Measurements from ENCODE around the gene AQP9. TPM values are rescaled to one million over a fixed set of nuclear protein-coding genes. Genes with fewer than 3 reads are reported as not detected.

Gene AQP9
- total RNA-seq, 1 donor from 2014 or later = not detected

- intact Hi-C loops (cut with micrococcal nuclease) = no loop called here
Observed at GRCh38 chr15:58139989-58140522, 1.9 kb downstream of the AQP9 start.

DNA sequence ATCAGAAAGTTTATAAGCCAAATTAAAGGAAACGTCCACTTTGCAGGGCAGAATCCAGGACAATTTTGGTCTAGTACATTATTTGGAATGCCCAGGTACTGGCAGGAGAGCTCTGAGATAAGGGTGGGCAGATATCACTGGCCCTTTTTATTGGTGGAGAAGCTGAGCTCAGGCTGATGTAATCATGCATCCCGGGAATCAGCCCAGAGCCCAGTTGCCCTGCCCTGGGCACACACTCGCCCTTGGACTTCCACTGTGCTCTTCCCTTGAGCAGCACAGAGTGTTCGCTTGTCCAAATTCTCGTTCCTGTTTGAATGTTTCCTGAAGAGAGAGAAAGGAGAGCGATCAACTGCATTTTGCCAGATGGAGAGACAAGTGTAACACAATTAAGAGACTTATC, 3.7 kb downstream of the AQP9 start:
- intact Hi-C loops (cut with micrococcal nuclease) = no loop called here

GRCh38 chr15:58142827-58143461, 4.8 kb downstream of the AQP9 start:
- intact Hi-C loops (cut with micrococcal nuclease) = no loop called here

DNA sequence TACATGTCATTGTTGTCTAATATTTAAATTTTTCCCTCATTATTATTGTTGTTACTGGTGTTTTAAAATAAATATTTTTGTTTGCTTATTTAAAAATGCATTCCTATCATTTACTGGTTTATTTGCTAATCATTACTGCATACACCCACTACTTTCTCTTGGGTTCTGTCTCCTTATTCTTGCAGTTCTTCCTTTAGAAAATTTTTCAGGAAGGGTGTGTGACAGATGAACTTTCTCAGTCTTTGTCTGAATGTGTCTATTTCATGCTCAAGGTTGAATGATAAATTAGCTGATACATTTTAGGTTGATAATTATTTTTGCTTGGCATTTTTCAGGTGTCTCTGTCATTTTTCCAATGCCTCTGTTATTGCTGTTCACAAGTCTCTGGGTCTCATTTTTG, 7.4 kb downstream of the AQP9 start:
- intact Hi-C loops (cut with micrococcal nuclease) = no loop called here

GRCh38 chr15:58146211-58146610, 8.0 kb downstream of the AQP9 start:
- intact Hi-C loops (cut with micrococcal nuclease) = no loop called here

- intact Hi-C loops (cut with micrococcal nuclease) = no loop called here
Observed at GRCh38 chr15:58146749-58147148, 8.6 kb downstream of the AQP9 start.

GRCh38 chr15:58147171-58147611, 9.0 kb downstream of the AQP9 start:
- intact Hi-C loops (cut with micrococcal nuclease) = no loop called here

DNA sequence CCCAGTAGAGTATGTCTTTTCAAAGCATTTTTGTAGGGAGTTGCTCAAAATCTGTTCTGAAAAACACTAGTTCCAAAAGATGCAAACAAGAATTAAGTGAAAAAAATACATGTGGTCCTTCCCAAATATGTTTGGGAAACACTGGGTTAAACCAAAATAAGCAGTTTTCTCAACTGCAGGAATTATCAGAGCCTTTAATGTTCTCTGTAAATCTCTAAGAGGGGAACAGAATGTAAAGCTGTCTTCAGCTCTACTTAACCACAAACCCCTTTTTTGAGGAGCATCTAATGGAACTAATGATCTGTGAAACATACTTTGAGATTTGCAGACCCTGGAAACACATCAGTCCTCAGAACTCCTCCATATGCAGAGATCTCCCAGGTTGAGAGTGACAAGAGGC, 9.9 kb downstream of the AQP9 start:
- intact Hi-C loops (cut with micrococcal nuclease) = no loop called here

GRCh38 chr15:58148633-58149445, 10.7 kb downstream of the AQP9 start:
- intact Hi-C loops (cut with micrococcal nuclease) = no loop called here

- intact Hi-C loops (cut with micrococcal nuclease) = no loop called here
Observed at GRCh38 chr15:58154769-58155168, 16.6 kb downstream of the AQP9 start.

- intact Hi-C loops (cut with micrococcal nuclease) = no loop called here
Observed at GRCh38 chr15:58159827-58160386, 21.7 kb downstream of the AQP9 start.

GRCh38 chr15:58161436-58161930, 23.3 kb downstream of the AQP9 start:
- intact Hi-C loops (cut with micrococcal nuclease) = no loop called here

DNA sequence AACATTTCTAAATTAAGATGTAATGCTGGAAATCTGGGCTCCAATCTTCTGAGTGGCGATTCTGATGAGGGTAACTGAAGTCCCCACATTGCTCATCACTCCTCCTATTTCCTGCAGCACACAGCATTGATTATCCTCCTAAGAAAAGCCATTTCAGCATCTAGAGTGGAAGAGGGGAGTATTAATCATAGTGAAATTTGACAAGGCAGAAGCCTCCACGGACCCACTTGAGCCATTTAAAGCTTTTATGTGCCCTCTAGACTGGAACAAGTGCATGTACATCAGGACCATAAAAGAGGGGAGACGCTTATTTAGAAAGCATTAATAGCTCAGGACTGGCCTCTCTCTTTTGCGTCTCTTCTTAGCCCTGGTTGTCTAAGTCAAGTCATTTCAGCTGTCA, 25.8 kb downstream of the AQP9 start:
- intact Hi-C loops (cut with micrococcal nuclease) = no loop called here

DNA sequence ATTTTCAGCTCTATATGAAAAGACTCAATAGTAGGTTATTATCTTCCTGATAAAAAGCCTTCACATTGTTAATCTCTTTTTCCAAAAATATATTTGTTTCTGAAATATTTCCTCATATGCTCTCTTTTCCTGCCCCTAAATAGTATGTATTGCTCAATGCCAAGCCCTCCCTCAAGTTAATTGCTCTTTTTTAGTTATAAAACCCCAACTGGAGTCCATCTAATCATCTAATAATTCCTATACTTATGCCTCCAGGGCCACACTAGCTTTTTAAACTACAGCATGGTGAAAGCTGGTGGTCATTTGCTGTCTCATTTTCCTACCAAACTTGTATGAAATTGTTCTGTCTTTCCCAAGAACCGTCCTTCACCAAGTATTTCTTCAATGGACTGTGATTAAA, 26.7 kb downstream of the AQP9 start:
- intact Hi-C loops (cut with micrococcal nuclease) = no loop called here

GRCh38 chr15:58165661-58166060, 27.5 kb downstream of the AQP9 start:
- intact Hi-C loops (cut with micrococcal nuclease) = no loop called here

- intact Hi-C loops (cut with micrococcal nuclease) = no loop called here
Observed at GRCh38 chr15:58167095-58167691, 29.0 kb downstream of the AQP9 start.

- intact Hi-C loops (cut with micrococcal nuclease) = no loop called here
Observed at GRCh38 chr15:58169934-58170333, 31.8 kb downstream of the AQP9 start.

DNA sequence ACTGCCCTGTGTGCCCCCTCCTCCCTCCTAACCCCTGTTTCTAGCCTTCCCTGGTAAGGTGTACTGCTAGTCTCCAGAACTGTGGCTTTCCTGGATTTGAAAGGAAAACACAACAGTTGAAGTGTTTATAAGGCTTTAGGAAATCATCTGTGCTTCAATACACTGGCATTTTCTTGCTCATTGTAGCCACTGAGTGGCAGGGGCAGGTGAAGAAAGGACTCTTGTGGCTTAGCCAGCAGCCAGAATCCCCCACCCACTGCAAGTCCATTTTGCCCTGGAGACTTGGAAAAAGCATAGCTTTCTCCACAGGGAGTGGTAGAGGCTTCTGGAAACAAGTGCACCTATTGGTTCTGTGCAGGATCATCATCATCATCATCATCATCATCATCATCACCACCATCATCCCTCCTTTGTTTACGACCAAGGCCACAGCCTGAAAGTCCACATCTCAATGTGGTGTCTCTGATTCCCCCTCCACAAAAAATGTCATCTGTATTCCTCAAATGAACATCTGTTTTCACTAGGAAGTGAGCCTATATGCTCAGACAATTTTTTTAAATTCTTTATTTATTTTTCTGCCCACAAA, 33.4 kb downstream of the AQP9 start:
- intact Hi-C loops (cut with micrococcal nuclease) = no loop called here

- intact Hi-C loops (cut with micrococcal nuclease) = no loop called here
Observed at GRCh38 chr15:58174709-58175108, 36.5 kb downstream of the AQP9 start.

GRCh38 chr15:58175955-58176354, 37.8 kb downstream of the AQP9 start:
- intact Hi-C loops (cut with micrococcal nuclease) = no loop called here

GRCh38 chr15:58178668-58179067, 40.5 kb downstream of the AQP9 start:
- intact Hi-C loops (cut with micrococcal nuclease) = no loop called here

Measured in T-helper 1 cell treated with Interleukin-12 subunit alpha and Interleukin-12 subunit beta and Interleukin-4 antibody, amounts not matched to agents 30 ng/mL and 1 ng/mL, for 36 hours (primary cell).